K562 (cell line): ENCODE results near the gene ZNF547. TPM values are rescaled to one million over a fixed set of nuclear protein-coding genes. Genes with fewer than 3 reads are reported as not detected.
A peak's percentile ranks its signal among the peaks of the same experiment; 100 is the strongest.

ENCODE experiments used
- ERF ChIP-seq: fragments of 450-650 bp; formaldehyde crosslinking; IDR thresholded peaks from 2 replicates; pipeline ENCODE4 v1.4.0; 2020; ENCODE audit warnings: mild to moderate bottlenecking, mixed read lengths
- ETV1 ChIP-seq: fragments of 450-650 bp; conservative IDR thresholded peaks from 2 replicates; pipeline ENCODE4 v1.6.1; 2016; ENCODE audit warnings: missing genetic modification characterization, control low read depth, low read depth, missing compliant biosample characterization
- EZH2 ChIP-seq: IDR thresholded peaks from 2 replicates; pipeline ENCODE4 v1.6.1; 2012; ENCODE audit warnings: low read depth, mild to moderate bottlenecking, inconsistent platforms, low read length, borderline replicate concordance
- HDAC2 ChIP-seq: fragments of 450-650 bp; IDR thresholded peaks from 2 replicates; pipeline ENCODE4 v1.6.1; 2016; ENCODE audit warnings: mild to moderate bottlenecking
- HOXB6 ChIP-seq: fragments of 250-450 bp; sonication (Bioruptor Pico); IDR thresholded peaks from 2 replicates; pipeline ENCODE4 v1.5.1; 2022; ENCODE audit warnings: mild to moderate bottlenecking, borderline replicate concordance
- KDM5B ChIP-seq: fragments of 200-600 bp; sonication (generic); IDR thresholded peaks from 2 replicates; pipeline ENCODE4 v1.6.1; 2012; ENCODE audit warnings: low read depth, mild to moderate bottlenecking, moderate library complexity, low read length, control low read depth, inconsistent platforms; ENCODE audit not compliant: insufficient replicate concordance
- MXI1 ChIP-seq: IDR thresholded peaks from 2 replicates; pipeline ENCODE4 v1.6.1; 2011; ENCODE audit warnings: low read depth, mild to moderate bottlenecking, improper control_type of control experiment, low read length
- NFXL1 ChIP-seq: fragments of 450-650 bp; formaldehyde crosslinking; IDR thresholded peaks from 2 replicates; pipeline ENCODE4 v1.4.0; 2021; ENCODE audit warnings: mild to moderate bottlenecking
- PHTF2 ChIP-seq: fragments of 250-450 bp; sonication (Bioruptor Pico); IDR thresholded peaks from 2 replicates; pipeline ENCODE4 v1.5.0; 2021; ENCODE audit warnings: mild to moderate bottlenecking
- RBBP5 ChIP-seq: fragments of 200-600 bp; sonication (generic); IDR thresholded peaks from 2 replicates; pipeline ENCODE4 v1.6.1; 2012; ENCODE audit warnings: borderline replicate concordance, mild to moderate bottlenecking, low read length, control low read depth, inconsistent platforms; ENCODE audit not compliant: insufficient read depth, poor library complexity, severe bottlenecking
- RBM39 ChIP-seq: fragments of 200-400 bp; formaldehyde crosslinking; optimal IDR thresholded peaks from 2 replicates; pipeline ENCODE3; 2018; ENCODE audit warnings: low read depth, low read length
- TFAM ChIP-seq: fragments of 250-450 bp; sonication (Bioruptor Pico); conservative IDR thresholded peaks from 2 replicates; pipeline ENCODE4 v1.5.0; 2021; ENCODE audit warnings: mild to moderate bottlenecking, moderate library complexity
- WHSC1 ChIP-seq: IDR thresholded peaks from one replicate; pipeline ENCODE4 v1.6.1; 2012; ENCODE audit warnings: low read length, control low read depth, inconsistent platforms
- ZEB2 ChIP-seq: fragments of 450-650 bp; IDR thresholded peaks from 2 replicates; pipeline ENCODE4 v1.6.1; 2016
- ZNF184 ChIP-seq: sonication (generic); formaldehyde crosslinking; IDR thresholded peaks from 2 replicates; pipeline ENCODE4 v1.5.0; 2020; ENCODE audit warnings: missing genetic modification reagents
- ZNF316 ChIP-seq: fragments of 450-650 bp; IDR thresholded peaks from 2 replicates; pipeline ENCODE4 v1.6.1; 2016
- ZZZ3 ChIP-seq: fragments of 450-650 bp; IDR thresholded peaks from 2 replicates; pipeline ENCODE4 v1.6.1; 2016; ENCODE audit warnings: antibody characterized with exemption, mild to moderate bottlenecking, moderate library complexity
- polyA plus RNA-seq, 8 experiments: library from polyadenylated mRNA; depleted of rRNA in 4 of 8; stranded (reverse) in 5 of 8; unstranded in 3 of 8; fragments of >200 nt; fragmentation: Nextera tagmentation in 2 of 8; fragmentation: Illumina TruSeq in 1 of 8; extraction: Ambion mirVana in 2 of 8; extraction: Trizol in 1 of 8; gene quantifications; 2 replicates each; pipeline versions ENCODE4 v1.2.1 to v1.2.3, GENCODE V29; 2011 to 2014; ENCODE audit warnings: inconsistent platforms in 1 of 8, missing spikeins in 1 of 8
- total RNA-seq, 7 experiments: library from RNA; depleted of rRNA in 6 of 7; stranded (reverse); fragments of >200 nt in 6 of 7; fragmentation: Illumina TruSeq in 2 of 7; extraction: Trizol in 2 of 7; gene quantifications; 2 replicates each; pipeline versions ENCODE4 v1.2.1 to v1.2.3, GENCODE V29; 2011 to 2021; ENCODE audit warnings: low replicate concordance in 1 of 7
- TF ChIP-seq, protein P1 (sequence below), 2 experiments: fragments of 450-650 bp; formaldehyde crosslinking in 1 of 2; IDR thresholded peaks; 2 replicates each; pipeline versions ENCODE4 v1.4.0 to v1.6.1; 2014 to 2020; ENCODE audit warnings: mild to moderate bottlenecking in 2 of 2, borderline replicate concordance in 1 of 2, low read depth in 1 of 2

Gene ZNF547
- total and polyA plus RNA-seq, 9 of the 15 experiments (the other 6 are each of a cell fraction or from before 2014, with no cell fraction given): 0.03 to 0.96 (median 0.30) TPM

DNA sequence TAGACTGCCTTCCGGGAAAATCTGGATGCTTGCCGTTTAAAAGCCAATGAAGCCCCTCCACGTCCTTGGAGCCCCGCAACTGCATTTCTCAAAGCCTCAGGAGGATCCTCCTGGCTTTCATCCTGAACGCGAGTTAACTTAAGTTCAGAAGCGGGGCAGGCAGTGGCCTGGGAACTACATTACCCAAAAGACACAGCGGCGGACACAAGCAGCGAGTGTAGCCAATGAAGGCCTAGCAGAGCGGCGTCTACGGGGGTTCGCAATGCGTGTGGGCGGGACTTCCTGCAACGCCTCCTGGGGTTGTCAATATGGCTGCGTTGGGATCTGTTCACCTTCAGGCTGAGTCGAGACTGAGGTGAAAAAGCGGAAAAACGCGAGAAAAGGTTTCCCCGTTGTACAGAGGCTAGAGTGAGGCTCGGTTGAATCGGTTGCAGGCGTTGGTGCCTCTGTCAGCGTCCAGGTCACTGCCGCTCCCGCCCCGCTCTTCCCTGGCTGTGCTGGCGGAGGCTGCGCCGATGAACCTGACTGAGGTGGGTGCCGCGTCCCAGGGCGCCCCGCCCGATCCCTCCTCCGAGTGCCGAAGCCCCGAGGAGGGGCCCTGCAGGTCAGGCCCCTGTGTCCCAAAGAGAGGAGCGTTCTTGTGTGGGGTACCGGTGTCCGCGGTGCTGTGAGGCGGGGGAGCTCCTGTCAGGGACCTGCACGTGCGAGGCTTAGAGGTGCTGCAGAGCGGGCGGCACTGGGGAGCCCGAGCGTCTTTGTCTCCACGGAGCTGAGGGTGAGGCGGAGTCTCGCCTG is 47.7 kb downstream of the ZNF547 start, which contains the start of gene ZNF17 (continued):
- TF ChIP-seq, protein P1, sequence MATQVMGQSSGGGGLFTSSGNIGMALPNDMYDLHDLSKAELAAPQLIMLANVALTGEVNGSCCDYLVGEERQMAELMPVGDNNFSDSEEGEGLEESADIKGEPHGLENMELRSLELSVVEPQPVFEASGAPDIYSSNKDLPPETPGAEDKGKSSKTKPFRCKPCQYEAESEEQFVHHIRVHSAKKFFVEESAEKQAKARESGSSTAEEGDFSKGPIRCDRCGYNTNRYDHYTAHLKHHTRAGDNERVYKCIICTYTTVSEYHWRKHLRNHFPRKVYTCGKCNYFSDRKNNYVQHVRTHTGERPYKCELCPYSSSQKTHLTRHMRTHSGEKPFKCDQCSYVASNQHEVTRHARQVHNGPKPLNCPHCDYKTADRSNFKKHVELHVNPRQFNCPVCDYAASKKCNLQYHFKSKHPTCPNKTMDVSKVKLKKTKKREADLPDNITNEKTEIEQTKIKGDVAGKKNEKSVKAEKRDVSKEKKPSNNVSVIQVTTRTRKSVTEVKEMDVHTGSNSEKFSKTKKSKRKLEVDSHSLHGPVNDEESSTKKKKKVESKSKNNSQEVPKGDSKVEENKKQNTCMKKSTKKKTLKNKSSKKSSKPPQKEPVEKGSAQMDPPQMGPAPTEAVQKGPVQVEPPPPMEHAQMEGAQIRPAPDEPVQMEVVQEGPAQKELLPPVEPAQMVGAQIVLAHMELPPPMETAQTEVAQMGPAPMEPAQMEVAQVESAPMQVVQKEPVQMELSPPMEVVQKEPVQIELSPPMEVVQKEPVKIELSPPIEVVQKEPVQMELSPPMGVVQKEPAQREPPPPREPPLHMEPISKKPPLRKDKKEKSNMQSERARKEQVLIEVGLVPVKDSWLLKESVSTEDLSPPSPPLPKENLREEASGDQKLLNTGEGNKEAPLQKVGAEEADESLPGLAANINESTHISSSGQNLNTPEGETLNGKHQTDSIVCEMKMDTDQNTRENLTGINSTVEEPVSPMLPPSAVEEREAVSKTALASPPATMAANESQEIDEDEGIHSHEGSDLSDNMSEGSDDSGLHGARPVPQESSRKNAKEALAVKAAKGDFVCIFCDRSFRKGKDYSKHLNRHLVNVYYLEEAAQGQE (IDR thresholded peaks at IDR 0.05; ENCODE audit: borderline replicate concordance): no peak
- TF ChIP-seq, protein P1 (CRISPR knock-in tag; IDR thresholded peaks at IDR 0.05; ENCODE audit: low read depth): no peak
- TF ChIP-seq KDM5B (peak; percentile 65), TFAM (CRISPR knock-in tag) (no peak), HDAC2 (no peak), HOXB6 (no peak), RBBP5 (peak; percentile 89), WHSC1 (no peak), MXI1 (0 out of 2 replicates have a peak, but pooled peaks have one; percentile 14), NFXL1 (CRISPR knock-in tag) (no peak), RBM39 (no peak), ZZZ3 (no peak), ZNF184 (CRISPR knock-in tag) (no peak), PHTF2 (no peak), EZH2 (no peak), ZEB2 (no peak), ERF (CRISPR knock-in tag) (no peak), ETV1 (tag) (no peak), ZNF316 (no peak)
